Activated CD4-positive, alpha-beta memory T cell treated with anti-CD3 and anti-CD28 coated beads, Interleukin-2, amount 10 ng/mL, durations not matched to agents 7 days and 5 days (primary cell): ENCODE results near the gene BATF3. TPM values are rescaled to one million over a fixed set of nuclear protein-coding genes. Genes with fewer than 3 reads are reported as not detected.
"Not testable (repeated sequence)": the region's sequence is repeated elsewhere in the genome, so short reads cannot be mapped to it uniquely, and the experiment has no call there.

Experiments
- CTCF ChIA-PET: fragments of 350-600 bp; sonication (Branson Sonifier 250); formaldehyde crosslinking; loops from one replicate; lab custom pipeline; 2021; ENCODE audit warnings: antibody characterized with exemption, inconsistent platforms; lab: Charles Lee
- POLR2A ChIA-PET: fragments of 350-600 bp; sonication (Branson Sonifier 250); formaldehyde crosslinking; loops from one replicate; lab custom pipeline; 2021; ENCODE audit warnings: antibody characterized with exemption; lab: Charles Lee
- DNase-seq: peaks from one replicate; pipeline ENCODE4 v3.0.0-alpha.2; 2020
- H3K27ac Mint-ChIP-seq: one replicate; pipeline ENCODE4 v1.8.0; 2021; ENCODE audit warnings: mild to moderate bottlenecking, mixed read lengths
- H3K27me3 Mint-ChIP-seq: one replicate; pipeline ENCODE4 v1.8.0; 2021; ENCODE audit warnings: mixed read lengths
- H3K36me3 Mint-ChIP-seq: one replicate; pipeline ENCODE4 v1.8.0; 2021; ENCODE audit warnings: low read depth, mixed read lengths
- H3K4me1 Mint-ChIP-seq: one replicate; pipeline ENCODE4 v1.8.0; 2021; ENCODE audit warnings: mixed read lengths
- H3K4me3 Mint-ChIP-seq: one replicate; pipeline ENCODE4 v1.8.0; 2021; ENCODE audit warnings: mild to moderate bottlenecking, mixed read lengths
- H3K9me3 Mint-ChIP-seq: one replicate; pipeline ENCODE4 v1.8.0; 2021; ENCODE audit warnings: mixed read lengths
- total RNA-seq, 2 experiments: library from RNA; stranded (reverse); gene quantifications; one replicate each; pipeline ENCODE4 v1.2.3, GENCODE V29; 2021

BATF3 gene
- total RNA-seq, 2 experiments from 2014 or later: 56.5 to 56.7 TPM

DNA sequence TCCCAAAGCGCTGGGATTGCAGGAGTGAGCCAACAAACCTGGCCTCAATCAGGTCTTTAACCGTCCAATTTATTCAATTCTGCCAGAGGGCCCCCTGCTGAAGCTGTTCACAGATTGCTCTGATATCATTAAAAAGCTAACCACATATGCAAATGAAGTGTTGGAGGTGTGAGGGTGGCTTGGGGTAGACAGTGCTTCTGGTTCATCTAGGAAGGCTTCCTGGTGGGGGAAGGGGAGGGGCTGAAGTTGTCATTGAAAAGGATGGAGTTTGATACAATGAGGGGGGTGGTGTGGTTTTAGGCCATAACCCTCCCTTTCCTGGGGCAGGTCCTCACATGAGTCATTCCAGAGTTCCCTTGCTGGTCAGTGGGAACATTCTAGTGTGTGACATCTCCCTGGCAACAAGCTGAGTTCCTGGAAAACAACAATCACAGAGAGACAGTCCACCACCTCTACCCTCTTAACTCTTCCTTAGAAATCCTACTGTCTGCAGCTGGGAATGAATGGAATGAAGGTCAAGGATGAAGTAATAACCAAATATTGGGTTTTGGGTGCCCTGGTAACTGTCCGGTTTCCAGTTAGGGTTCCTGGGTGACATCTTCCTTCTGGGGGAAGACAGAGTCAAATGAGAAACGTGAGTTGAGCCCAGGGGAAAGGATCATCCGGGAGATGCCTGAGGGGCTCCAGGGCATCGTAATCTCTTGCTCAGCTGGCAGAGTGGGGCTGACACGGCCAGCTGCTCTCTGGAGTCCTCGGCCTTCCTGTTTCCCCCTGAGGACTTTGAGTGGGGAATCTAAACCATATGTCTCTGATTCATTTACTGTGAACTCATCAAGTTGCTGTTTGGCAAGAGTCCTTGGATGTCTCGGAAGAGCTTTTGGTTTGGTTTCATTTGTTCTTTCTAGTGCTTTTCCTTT lies 32.2 kb downstream of the BATF3 start:
- DNase-seq: no peak
- H3K9me3 Mint-ChIP-seq: no peaks in the 10 kb centered on the region
- H3K27ac Mint-ChIP-seq: peak overlapping the region; percentile 35
- H3K4me1 Mint-ChIP-seq: peaks cover 57% of the 10 kb centered on the region
- CTCF ChIA-PET: interaction anchor here (0.7 to 6.0 kb wide), 18 partner anchors 10 to 329 kb away, joined by 3 to 40 read pairs (median 4); no protein-coding TSS in a partner anchor
- H3K36me3 Mint-ChIP-seq: no peaks in the 10 kb centered on the region
- POLR2A ChIA-PET: interaction anchor here (1.2 to 2.3 kb wide), 5 partner anchors 8 to 124 kb away, joined by 3 to 12 read pairs (median 4); partner anchors contain the start of genes NSL1 and TATDN3
- no peaks in the 10 kb centered on the region for H3K27me3 Mint-ChIP-seq
- no peak overlapping the region for H3K4me3 Mint-ChIP-seq

- peaks cover 53% of the 10 kb centered on the region for H3K4me1 Mint-ChIP-seq
- no peak for DNase-seq
- ChIA-PET CTCF (interaction anchor here (0.6 to 6.0 kb wide), 27 partner anchors 11 to 330 kb away, joined by 3 to 90 read pairs (median 8); partner anchors contain the start of genes BATF3, NSL1 and TATDN3), POLR2A (interaction anchor here (0.9 kb wide), 1 partner anchor 57 kb away, joined by 3 read pairs; no protein-coding TSS in a partner anchor)
- H3K4me3 Mint-ChIP-seq: no peak overlapping the region
- peaks cover 4% of the 10 kb centered on the region for H3K27me3 Mint-ChIP-seq
- H3K27ac Mint-ChIP-seq: no peak overlapping the region
- H3K9me3 Mint-ChIP-seq: no peaks in the 10 kb centered on the region
- no peaks in the 10 kb centered on the region for H3K36me3 Mint-ChIP-seq
Observed at GRCh38 chr1:212666116-212666775, 33.4 kb downstream of the BATF3 start.

- H3K27ac Mint-ChIP-seq: peak overlapping the region; percentile 71
- H3K36me3 Mint-ChIP-seq: no peaks in the 10 kb centered on the region
- ChIA-PET CTCF (interaction anchor here (0.6 to 6.0 kb wide), 71 partner anchors 9 to 595 kb away, joined by 3 to 90 read pairs (median 5); partner anchors contain the start of genes BATF3, FLVCR1, NSL1 and TATDN3), POLR2A (interaction anchor here (0.7 to 1.3 kb wide), 7 partner anchors 32 to 330 kb away, joined by 3 to 5 read pairs (median 3); partner anchors contain the start of genes NSL1 and TATDN3)
- peak; percentile 85 for DNase-seq
- peak overlapping the region; percentile 74 for H3K4me3 Mint-ChIP-seq
- peaks cover 47% of the 10 kb centered on the region for H3K4me1 Mint-ChIP-seq
- no peaks in the 10 kb centered on the region for H3K9me3 Mint-ChIP-seq
- H3K27me3 Mint-ChIP-seq: peaks cover 9% of the 10 kb centered on the region
Observed at GRCh38 chr1:212665241-212666115, 34.2 kb downstream of the BATF3 start.

DNA sequence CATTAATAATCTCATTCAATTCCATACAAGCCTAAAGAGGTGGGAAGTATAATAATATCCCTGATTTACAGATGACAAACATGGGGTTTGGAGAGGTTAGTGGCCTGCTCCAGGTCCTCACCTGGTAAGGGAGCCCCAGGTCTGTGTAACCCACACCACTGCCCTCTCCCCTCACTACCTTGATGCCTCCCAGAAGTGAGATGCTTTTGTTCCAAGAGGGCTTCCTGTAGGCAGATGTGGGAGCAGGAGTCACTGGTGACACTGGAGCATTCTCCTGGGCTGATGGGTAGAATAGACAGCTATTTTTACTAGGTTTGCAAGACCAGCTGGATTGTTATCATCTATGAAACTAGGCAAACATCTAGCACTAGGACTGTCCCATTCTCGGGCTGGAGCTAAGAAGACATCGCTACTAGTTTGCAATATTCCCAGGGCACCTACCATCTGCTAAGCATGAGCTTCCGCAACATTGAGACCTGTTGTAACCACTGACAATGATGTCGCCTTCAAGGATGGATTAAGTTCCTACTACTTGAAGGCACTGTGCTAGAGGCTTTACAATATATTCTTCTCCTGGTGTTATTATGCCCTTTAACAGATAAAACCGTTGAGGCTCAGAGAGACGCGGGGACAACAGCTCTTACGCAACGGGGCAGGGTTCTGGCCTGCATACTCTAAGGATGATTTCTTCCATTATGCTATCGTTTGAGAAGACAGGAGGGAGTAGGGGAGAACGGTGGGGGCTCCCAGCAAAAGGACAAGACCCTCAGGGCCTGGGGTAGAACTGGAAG lies 35.0 kb downstream of the BATF3 start:
- ChIA-PET POLR2A (interaction anchor here (0.7 to 1.3 kb wide), 6 partner anchors 33 to 331 kb away, joined by 3 to 5 read pairs (median 4); partner anchors contain the start of genes NSL1 and TATDN3), CTCF (interaction anchor here (0.6 to 6.0 kb wide), 69 partner anchors 8 to 594 kb away, joined by 3 to 90 read pairs (median 5); partner anchors contain the start of genes BATF3, FLVCR1, NSL1 and TATDN3)
- DNase-seq: no peak
- Mint-ChIP-seq H3K27ac (no peak overlapping the region), H3K9me3 (no peaks in the 10 kb centered on the region), H3K36me3 (no peaks in the 10 kb centered on the region), H3K27me3 (peaks cover 15% of the 10 kb centered on the region), H3K4me1 (peaks cover 42% of the 10 kb centered on the region), H3K4me3 (no peak overlapping the region)

GRCh38 chr1:212658250-212658649 lies 41.4 kb downstream of the BATF3 start:
- H3K27ac Mint-ChIP-seq, CTCF ChIA-PET, H3K4me3 Mint-ChIP-seq, H3K9me3 Mint-ChIP-seq, H3K36me3 Mint-ChIP-seq, POLR2A ChIA-PET, H3K4me1 Mint-ChIP-seq, DNase-seq: not testable (repeated sequence)
- peaks cover 28% of the 10 kb centered on the region for H3K27me3 Mint-ChIP-seq

DNA sequence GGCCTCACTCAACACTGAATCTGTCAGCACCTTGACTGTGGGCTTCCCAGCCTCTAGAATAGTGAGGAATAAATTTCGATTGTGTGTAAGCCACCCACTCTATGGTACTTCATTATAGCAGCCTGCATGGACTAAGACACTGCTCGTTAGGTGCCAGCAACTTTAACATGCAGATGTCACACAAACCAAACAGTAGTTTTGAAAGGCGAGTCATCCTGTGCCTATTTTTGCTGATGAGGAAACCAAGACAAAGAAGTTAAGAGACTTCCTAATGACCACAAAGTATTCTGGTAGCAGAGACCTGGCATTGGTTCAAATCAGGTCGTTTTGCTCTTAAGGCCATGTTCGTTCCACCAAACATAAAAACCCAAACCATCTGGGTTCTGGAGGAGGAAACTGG lies 42.9 kb downstream of the BATF3 start:
- Mint-ChIP-seq H3K36me3 (no peaks in the 10 kb centered on the region), H3K27ac (no peak overlapping the region), H3K4me1 (peaks cover 5% of the 10 kb centered on the region), H3K9me3 (no peaks in the 10 kb centered on the region), H3K4me3 (no peak overlapping the region), H3K27me3 (peaks cover 25% of the 10 kb centered on the region)
- ChIA-PET CTCF (interaction anchor here (1.9 kb wide), 1 partner anchor 8 kb away, joined by 10 read pairs; no protein-coding TSS in a partner anchor), POLR2A (no interaction called here)
- DNase-seq: no peak

GRCh38 chr1:212655668-212656440 lies 43.8 kb downstream of the BATF3 start:
- H3K9me3 Mint-ChIP-seq: no peaks in the 10 kb centered on the region
- H3K27me3 Mint-ChIP-seq: peaks cover 20% of the 10 kb centered on the region
- POLR2A ChIA-PET: interaction anchor here (1.2 kb wide), 1 partner anchor 12 kb away, joined by 3 read pairs; no protein-coding TSS in a partner anchor

DNA sequence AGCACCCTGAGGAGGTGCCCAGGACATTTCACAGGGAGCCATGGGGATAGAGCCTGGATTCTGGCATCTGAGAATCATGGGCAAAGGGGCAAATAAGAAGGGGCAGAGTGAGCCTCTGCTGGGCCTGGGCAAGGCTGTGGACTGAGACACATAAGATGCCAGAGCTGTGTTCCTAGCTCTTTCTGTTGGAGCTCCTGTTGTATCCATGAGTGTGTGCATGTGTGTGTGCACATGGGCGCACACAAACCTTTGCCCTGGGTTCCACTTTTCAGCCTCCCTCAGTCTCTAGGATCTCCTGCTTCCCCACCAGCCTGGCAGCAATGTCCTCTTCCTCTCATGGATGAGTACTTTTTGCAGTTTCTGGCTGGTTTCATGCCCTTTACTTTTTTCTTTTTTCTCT lies 47.0 kb downstream of the BATF3 start:
- peaks cover 5% of the 10 kb centered on the region for H3K4me1 Mint-ChIP-seq
- no peak for DNase-seq
- no peaks in the 10 kb centered on the region for H3K9me3 Mint-ChIP-seq
- ChIA-PET POLR2A (no interaction called here), CTCF (no interaction called here)
- H3K36me3 Mint-ChIP-seq: no peaks in the 10 kb centered on the region
- no peak overlapping the region for H3K27ac Mint-ChIP-seq
- no peak overlapping the region for H3K4me3 Mint-ChIP-seq
- H3K27me3 Mint-ChIP-seq: peaks cover 6% of the 10 kb centered on the region

More at GRCh38 chr1:212655668-212656440, 43.8 kb downstream of the BATF3 start:
- Mint-ChIP-seq H3K36me3 (no peaks in the 10 kb centered on the region), H3K27ac (no peak overlapping the region), H3K4me1 (peaks cover 5% of the 10 kb centered on the region), H3K4me3 (no peak overlapping the region)
- CTCF ChIA-PET: interaction anchor here (1.4 to 1.9 kb wide), 3 partner anchors 9 to 178 kb away, joined by 3 to 10 read pairs (median 3); no protein-coding TSS in a partner anchor
- DNase-seq: no peak

DNA sequence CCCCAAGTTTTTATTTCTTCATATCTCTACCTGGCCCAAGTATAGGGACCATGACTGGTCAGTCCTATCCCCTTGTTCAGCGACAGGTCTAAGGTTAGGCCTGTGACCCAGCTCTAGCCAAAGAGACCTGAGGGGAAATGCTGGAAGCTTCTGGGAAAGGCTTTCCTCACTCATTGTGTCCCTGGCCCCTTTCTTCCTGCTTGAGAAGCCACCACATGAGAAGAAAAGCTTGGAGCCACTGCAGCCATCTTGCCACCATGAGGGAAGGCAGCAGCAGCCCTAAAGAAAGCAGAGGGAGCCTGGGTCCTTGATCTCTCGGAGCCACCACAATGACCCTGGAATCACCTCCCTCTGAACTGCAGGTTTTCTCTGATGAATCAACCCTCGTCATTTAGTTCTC lies 47.7 kb downstream of the BATF3 start:
- H3K4me1 Mint-ChIP-seq: peaks cover 4% of the 10 kb centered on the region
- H3K27me3 Mint-ChIP-seq: peaks cover 6% of the 10 kb centered on the region
- no peak overlapping the region for H3K27ac Mint-ChIP-seq
- CTCF ChIA-PET: no interaction called here
- no peak overlapping the region for H3K4me3 Mint-ChIP-seq
- no peak for DNase-seq
- POLR2A ChIA-PET: no interaction called here
- no peaks in the 10 kb centered on the region for H3K36me3 Mint-ChIP-seq
- no peaks in the 10 kb centered on the region for H3K9me3 Mint-ChIP-seq

DNA sequence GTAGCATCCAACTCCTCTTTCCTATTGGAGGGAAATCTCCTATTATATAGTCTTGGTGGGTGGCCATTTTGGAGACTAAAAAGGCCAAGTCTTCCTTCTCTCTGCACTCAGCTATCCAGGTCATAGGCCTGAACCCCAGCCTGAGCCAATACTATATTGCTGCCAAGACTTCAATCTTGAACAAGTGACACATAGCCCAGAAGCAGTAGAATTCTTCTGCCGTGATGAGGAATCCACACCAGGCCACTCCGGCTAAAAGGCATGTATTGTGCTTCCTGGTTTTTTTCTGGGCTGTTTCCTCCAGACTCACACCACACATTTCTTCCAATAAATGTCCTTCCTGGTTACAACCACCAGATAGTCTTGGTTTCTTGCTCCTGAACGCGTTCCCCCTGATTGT lies 48.1 kb downstream of the BATF3 start:
- Mint-ChIP-seq H3K27me3 (peaks cover 6% of the 10 kb centered on the region), H3K4me1 (peaks cover under 1% of the 10 kb centered on the region), H3K36me3 (no peaks in the 10 kb centered on the region), H3K27ac (no peak overlapping the region), H3K4me3 (no peak overlapping the region), H3K9me3 (no peaks in the 10 kb centered on the region)
- CTCF ChIA-PET: no interaction called here
- DNase-seq: no peak
- POLR2A ChIA-PET: no interaction called here

- Mint-ChIP-seq H3K4me3 (no peak overlapping the region), H3K27me3 (peaks cover 7% of the 10 kb centered on the region), H3K36me3 (no peaks in the 10 kb centered on the region), H3K4me1 (no peaks in the 10 kb centered on the region), H3K27ac (no peak overlapping the region), H3K9me3 (no peaks in the 10 kb centered on the region)
- ChIA-PET POLR2A (no interaction called here), CTCF (interaction anchor here (0.8 to 2.3 kb wide), 3 partner anchors 14 to 579 kb away, joined by 3 to 11 read pairs (median 7); no protein-coding TSS in a partner anchor)
- DNase-seq: no peak
Observed at GRCh38 chr1:212650228-212650627, 49.4 kb downstream of the BATF3 start.
